GM19043 (cell line): ENCODE results near the gene PUS10.
"Not testable (repeated sequence)": the region's sequence is repeated elsewhere in the genome, so short reads cannot be mapped to it uniquely, and the experiment has no call there.

ENCODE experiments used
- ATAC-seq: cut with Tn5 transposase; IDR thresholded peaks from one replicate; pipeline ENCODE4 v1.9.1; 2021; ENCODE audit warnings: low read depth; ENCODE audit not compliant: unreplicated experiment

PUS10 gene

DNA sequence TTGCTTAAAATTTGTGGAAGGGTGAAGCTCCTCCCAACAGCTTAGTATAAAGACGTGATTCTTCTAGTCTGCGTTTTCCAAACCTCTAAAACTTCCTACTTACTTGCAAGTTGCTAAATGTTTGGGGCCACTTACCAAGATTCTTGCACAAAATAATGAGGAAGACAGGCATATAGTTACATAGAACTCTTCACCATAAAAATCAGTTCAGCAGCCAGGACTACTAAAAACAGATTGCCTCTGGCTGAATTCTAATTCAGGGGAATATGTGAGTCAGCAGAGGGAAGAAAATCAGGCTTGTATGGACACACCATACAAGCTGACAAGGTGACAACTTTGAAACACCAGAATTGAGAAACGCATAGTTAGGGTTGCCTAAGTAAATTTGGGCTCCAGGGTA is 3.3 kb downstream of the PUS10 start:
- no peak for ATAC-seq

DNA sequence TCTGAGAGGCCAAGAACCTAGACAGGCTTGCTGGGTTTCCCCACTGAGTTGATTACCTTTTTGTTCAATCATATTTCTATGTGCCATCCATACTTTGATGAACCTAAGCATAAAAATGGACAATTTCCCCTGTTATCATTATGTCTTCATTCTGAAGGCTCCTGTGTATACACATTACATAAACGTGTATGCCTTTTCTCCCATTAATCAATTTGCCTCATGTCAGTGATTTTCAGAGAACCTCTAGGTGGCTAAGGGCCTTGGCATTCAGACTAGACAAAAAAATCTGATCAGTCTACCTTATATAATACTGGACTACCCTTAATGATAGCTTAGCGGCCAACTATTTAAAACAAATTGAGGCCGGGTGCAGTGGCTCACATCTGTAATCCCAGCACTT is 4.7 kb downstream of the PUS10 start:
- ATAC-seq: no peak

DNA sequence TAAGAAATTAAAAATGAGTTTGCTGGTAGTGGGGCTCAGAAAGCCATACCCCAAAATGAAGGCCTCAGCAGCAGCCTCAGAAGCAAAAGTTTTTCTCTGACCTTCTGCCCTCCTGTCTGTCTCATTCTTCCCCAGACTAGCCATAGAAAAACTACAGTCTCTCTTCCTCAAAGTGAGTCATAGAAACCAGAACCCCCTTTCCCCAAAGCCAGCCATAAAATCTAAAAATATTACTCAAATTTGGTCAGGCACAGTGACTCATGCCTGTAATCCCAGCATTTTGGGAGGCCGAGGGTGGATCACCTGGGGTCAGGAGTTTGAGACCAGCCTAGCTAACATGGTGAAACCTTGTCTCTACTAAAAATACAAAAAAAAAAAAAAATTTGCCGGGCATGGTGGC is 5.8 kb downstream of the PUS10 start:
- ATAC-seq: not testable (repeated sequence)

DNA sequence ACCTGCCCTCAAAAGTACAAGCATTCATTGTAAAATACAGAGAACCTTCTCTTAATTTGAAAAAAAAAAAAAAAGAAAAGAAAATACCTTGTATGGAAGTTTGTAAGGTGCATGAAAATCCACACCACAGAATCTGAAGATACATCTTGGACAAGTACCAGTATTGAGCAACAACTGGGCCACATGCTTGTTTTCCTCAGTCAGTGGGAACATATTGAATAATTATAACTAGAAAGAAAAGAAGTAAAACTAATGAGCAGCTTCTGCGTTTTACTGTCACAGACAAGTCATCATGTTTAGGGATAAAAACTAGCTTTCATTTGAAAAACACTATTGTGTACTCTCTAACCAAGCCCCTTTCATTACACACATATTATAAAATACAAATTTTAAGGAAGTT is 6.4 kb downstream of the PUS10 start:
- no peak for ATAC-seq

DNA sequence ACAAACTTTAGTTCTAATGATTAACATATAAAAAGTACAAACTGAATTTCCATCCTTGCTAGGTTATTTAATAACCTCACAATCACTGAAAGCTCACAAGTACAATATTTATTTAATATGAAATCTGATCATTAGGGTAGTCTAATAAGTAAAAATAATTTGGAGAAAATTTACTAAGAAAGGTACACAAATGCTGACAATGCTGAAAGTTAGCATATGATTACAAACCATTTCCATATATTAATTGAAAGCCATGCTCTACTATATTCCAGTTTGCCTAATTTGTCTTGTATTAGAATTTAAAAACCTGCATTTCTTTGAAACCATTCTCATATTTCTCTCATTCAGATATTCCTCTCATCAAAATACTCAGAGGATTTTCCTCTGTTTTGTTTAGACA is 8.7 kb downstream of the PUS10 start:
- no peak for ATAC-seq

DNA sequence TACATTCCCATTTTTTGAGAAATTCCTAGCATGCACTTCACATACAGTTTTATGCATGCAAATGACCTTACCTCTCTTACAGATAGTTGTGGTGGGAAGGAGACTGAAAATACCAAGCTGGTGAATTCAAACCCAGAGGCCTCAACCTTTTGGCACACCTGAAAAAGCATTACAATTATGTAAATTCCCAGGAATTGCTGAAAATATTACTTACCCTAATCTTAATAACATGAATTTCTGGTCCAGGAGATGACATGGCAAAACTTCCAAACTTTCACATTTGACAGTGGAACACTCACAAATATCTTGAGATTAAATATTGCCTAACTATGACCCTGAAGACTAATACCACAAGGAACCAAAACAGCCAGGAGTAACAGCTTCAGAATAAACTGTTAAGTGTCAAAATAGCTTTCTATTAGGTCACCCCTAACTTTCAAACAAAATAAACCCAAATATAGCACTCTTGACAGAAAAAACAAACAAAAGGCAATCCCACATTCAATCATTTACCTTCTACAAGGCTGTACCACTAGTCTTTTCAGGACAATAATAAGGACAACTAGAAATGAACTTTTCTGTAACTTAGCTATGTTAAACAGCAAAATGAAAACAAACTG is 11.5 kb downstream of the PUS10 start:
- ATAC-seq: no peak

DNA sequence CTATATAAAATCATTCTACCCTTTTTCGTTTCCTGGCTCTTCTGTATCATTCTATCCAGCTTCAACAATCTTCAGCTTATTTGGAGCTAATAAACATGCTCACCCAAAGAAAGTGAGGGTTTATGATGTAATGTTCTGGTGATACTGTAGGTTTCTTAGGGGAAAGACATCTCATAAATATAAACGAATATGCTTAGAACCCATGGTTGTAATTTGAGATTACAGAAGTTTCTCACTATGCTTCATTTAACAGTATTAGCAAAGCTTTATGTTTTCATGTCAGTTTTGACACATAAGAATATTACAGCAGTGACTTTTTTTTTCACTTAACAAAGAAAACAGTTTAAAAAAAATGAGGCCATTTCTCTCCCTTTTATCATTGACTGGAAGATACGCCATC is 12.3 kb downstream of the PUS10 start:
- ATAC-seq: no peak

DNA sequence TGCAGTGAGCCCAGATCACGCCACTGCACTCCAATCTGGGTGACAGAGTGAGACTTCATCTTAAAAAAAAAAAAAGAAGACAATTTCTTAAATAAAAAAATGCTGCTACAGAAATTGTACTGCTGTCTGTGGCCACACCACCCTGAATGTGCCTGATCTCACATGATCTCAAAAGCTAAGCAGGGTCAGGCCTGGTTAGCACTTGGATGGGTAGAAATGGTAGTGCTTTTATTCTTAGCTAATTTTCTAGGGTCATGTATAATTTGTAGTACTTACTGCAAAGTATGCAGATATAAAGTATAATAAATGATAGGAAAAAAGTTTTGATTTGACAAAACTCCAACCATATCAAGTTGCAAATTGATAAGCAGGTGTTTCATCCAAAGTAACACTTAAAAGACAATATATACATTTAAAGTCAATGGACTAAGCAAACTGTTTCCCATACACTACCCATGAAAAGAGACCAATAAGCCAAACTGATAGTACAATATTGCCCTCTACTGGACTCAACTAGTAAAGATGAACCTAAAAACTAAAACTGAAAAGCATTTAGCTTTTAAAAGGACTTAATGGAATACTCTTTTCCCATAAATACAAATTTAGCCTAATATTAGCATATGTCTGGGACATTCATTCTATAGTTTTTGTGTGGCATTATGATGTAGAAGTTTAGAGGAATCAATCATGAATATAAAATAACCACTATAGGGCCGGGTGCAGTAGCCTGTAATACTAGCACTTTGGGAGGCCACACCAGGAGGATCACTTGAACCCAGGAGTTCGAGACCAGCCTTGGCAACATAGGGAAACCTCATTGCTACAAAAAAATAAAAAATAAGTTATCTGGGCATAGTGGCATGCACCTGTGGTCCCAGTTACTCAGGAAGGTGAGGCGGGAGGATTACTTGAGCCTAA is 19.2 kb downstream of the PUS10 start:
- no peak for ATAC-seq

DNA sequence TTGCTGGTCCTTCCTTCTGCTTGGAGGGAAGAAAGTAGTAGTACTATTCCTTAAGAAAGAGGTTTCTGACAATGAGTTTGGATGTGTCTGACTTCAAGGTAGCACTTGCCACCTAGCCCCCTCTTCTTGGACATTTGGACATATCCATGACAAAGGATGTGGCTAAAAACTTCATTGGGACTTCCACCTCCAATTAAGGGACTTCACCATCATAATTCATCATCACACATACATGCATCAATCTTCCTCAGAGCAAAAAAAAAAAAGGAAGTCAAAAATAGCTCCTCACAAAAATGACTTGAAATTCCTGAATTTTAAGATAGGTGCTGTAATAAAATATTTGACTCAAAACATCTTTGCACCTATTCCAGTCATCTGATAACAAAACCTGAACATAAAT is 23.9 kb downstream of the PUS10 start:
- ATAC-seq: no peak

DNA sequence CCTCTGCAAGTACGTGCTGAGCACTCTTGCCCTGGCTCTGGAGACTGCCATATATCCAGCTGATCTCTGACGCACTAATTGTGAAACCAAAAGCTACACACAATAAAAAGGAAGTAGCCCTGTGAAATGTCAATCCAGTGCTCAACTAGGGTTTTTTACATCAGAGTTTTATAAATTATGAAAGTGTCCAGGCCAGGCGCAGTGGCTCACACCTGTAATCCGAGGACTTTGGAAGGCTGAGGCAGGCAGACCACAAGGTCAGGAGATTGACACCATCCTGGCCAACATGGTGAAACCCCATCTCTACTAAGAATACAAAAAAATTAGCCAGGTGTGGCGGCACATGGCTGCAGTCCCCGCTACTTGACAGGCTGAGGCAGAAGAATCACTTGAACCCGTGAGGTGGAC is 25.1 kb downstream of the PUS10 start:
- peak; percentile 95 for ATAC-seq

DNA sequence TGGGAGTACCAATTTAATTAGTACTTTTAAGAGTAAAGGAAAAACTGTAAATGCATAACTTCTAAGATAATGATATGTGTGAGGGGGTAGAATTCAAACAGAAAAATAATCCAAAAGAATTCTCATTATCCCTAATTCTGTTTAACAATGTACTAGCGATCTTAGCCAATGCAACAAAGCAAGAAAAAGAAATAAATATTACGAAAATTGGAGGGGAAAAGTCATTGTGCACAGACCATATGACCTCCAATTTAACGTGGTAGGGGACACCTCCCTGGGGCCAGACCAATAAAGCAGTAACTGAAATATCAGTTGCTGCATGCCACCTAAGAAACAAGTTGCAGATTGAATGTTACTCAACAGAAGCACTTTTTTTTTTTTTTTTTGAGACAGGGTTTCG is 26.4 kb downstream of the PUS10 start:
- no peak for ATAC-seq

DNA sequence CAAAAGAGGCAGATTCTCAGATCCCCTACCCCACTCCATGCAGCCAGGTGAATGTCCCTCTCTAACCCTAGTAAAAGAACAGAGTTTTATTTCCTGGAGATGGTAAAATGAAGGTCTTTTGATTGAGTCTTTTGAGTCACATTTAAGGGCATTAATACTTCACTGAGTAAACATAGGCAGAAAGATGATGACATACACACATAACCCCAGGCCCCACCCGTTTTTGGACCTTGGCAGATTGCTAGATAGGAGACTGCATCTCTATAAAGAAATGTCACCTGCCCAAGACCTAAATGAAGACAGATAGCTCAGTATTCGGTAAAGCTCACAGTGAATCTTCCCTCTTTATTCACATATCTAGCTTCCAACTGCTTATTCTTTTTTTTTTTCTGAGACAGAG is 28.8 kb downstream of the PUS10 start:
- ATAC-seq: no peak

DNA sequence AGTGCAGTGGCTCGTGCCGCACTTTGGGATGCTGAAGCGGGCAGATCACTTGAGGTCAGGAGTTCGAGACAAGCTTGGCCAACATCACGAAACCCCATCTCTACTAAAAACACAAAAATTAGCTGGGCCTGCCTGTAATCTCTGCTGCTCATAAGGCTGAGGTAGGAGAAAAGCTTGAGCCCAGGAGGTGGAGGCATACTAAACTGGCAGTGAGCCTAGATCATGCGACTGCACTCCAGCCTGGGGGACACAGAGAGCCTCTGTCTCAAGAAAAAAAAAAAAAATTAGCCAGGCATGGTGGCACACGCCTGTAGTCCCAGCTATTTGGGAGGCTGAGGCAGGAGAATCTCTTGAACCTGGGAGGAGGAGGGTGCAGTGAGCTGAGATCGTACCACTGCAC is 30.4 kb downstream of the PUS10 start:
- not testable (repeated sequence) for ATAC-seq

DNA sequence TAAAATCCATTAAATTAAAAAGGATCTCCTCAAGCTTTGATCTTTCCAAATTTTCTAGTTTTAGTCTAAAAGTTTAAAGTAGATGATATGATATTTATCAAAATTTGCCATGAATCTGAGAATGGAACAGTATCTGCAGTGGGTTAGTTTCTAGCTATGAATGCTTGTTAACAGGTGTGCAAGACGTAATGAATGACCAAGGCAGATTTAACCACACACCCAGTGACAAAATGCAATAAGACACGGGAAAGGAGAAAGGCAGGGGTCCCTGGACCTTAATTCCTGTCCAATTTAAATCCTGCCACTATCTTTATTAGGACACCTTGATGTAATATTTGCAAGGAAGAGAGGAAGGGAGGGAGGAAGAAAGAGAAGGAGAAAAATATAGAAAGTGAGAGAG is 31.0 kb downstream of the PUS10 start:
- no peak for ATAC-seq

DNA sequence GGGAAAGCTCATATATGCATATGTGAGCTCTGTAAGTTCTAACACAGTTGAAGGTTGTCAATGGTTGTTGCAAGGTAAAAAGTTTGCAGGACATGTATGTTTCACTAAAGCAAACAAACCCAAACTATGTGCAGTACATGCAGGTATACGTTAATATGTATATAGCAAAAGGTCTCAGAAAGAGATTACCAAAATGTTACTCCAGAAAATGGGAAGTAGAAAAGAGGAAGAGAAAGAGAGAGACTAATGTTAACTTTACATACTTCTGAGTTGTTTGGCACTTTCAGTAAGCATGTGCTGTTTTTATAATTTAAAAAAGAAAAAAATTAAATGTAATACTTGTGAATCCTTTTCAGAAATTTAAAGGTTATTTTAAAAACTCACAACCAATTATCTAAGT is 33.3 kb downstream of the PUS10 start:
- peak; percentile 61 for ATAC-seq

DNA sequence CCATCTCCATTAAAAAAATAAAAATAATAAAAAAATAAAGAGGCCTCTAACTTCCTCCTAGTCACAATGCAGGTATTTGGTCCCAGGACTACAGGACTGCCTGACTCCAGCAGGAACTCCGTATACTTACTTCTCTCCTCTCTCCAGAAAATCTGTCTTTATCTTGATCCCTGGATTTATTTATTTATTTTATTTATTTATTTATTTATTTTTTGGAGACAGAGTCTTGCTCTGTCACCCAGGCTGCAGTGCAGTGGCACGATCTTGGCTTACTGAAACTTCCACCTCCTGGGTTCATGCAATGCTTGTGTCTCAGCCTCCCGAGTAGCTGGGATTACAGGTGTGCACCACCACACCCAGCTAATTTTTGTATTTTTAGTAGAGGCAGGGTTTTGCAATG is 36.0 kb downstream of the PUS10 start:
- not testable (repeated sequence) for ATAC-seq

DNA sequence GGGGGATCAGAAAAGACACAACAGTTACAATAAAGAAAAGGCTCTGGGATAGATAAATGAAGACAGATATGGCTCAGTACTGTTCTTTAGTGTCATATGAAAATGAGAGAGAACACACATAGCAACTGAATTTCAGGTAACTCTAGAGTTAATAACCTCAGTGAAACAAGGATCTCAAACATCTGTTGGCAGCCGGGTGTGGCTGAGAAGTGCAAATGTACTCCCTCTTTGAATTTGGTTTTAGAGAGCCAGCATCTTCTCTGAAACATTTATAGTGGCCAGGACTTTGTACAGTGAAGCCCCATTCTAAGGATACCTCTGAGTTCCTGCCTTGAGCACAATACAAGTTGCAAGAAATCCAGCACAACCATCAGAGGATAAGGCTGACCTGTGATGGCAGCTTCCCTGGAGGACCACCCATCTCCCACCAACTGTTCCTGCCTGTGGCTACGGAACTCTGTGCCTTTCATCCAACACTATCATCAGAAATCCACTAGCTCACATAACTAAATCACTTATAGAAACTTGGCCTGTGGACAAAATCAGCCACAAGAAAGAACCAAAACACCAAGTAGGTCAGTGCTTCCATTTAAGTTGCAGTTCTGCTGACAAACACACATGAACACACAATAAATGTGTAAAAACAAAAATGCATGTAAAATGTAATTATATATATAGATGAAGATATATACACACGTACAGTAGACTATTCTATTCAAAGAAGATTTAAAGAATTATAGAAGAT is 37.8 kb downstream of the PUS10 start:
- no peak for ATAC-seq

DNA sequence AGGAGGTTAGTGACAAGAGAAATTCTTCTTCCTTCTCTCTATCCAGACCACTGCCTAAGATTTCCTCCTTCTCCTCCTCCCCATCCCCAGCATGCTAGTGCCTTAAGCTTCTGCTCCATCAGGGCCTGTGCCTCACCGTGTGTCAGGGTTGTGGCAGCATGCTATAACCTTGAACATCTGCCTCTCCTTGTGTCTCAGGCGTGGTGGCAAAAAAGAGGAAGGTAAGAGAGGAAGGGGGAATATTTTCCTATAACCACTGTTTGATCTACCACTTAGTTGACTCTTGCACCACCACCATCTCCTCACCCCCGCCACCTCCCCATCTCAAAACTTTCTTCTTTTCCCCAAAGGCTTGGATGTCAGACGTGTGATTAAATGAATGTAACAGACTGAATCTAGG is 38.8 kb downstream of the PUS10 start:
- no peak for ATAC-seq

DNA sequence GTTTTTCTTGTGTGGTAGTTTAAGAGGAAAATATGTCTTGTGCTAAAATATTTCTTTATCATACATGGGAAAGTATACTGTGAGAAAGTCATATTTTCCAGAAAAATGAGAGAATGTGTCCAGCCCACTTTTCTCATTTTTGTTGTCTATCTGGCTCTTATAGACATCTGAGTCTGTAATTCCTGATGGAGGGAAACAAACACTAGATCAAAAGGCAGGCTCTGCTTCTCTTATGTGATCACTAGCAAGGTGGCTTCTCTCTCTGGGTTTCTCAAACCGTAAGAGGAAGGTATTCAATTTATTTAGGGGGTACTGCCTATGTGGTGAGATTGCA is 40.5 kb downstream of the PUS10 start:
- ATAC-seq: no peak

DNA sequence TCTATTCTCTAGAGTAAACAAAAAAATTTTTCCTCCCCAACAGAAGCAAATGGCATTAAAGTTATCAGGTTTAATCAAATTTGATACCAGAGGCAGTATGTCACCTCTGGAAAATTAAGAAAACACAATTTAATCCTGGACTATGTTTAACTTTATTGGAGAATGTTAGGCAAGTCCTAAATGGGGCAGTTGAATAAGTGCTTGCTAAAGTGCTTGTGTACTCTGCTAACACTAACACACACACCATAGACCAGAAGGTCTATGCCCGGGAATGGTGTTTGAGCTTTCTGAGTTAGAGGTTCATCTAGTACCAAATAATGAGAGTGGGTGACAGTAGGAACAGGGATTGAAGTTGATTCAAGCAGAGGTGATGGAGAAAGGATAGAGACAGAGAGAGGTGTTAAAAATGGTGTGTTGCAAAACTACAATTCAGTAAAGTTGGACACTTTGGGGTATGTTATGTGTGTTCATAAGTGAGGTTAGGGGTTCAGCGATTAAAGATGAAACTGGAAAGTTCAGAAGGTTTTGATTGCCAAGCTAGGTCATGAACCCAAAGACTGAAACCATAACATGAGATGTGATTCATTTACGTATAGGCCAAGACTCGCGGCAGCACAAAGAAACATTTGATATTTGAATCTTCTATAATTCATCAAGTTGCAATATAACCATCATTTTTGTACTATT is 41.0 kb downstream of the PUS10 start:
- no peak for ATAC-seq

DNA sequence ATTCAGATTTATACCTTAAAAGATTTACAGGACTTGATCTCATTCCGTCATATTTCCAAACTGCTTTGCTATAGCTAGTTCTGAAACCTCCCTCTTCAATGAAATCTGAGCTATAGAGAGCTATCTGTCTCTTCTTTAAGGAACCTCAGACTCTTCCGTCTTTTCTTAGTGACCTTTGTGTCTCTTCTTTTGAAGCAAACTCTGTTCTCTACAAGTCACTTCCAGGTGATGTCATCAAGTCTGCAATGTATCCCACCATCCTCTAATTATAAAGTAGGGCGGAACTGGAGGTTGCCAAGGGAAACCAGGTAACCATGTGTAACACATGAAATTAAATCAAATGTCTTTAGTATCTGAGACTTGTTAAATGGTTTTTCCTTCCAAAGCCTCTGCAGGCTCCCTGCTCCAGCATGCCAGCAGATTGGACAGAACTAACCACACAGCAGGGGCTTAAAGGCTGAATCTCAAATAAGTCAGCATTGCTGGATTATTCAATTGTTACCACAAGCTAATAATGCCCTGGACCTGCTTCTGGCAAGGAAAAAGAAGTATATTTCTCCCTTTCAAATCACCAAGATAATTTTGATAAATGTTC is 41.7 kb downstream of the PUS10 start:
- ATAC-seq: no peak
